ENCODE data around the gene ANKRD23. TPM values are rescaled to one million over a fixed set of nuclear protein-coding genes. Genes with fewer than 3 reads are reported as not detected.
"Not testable (repeated sequence)": the region's sequence is repeated elsewhere in the genome, so short reads cannot be mapped to it uniquely, and the experiment has no call there.

Gene ANKRD23
- total RNA-seq, 3 donors from 2014 or later: 3.2 to 5.1 (median 4.9) TPM

GRCh38 chr2:96863575-96864342 lies 19.9 kb upstream of the ANKRD23 start:
- Histone ChIP-seq H3K4me3 (no peak overlapping the region), H3K9me3 (no peaks in the 10 kb centered on the region), H3K4me1 (ENCODE audit: low read depth) (peaks cover 30% of the 10 kb centered on the region), H3K36me3 (ENCODE audit: low read depth) (no peaks in the 10 kb centered on the region)
- intact Hi-C loops (cut with DNase I, micrococcal nuclease): no loop called here
- ATAC-seq (no peak), DNase-seq (no peak)
- no peak for TF ChIP-seq CTCF (IDR thresholded peaks at IDR 0.05)

GRCh38 chr2:96863056-96863455 lies 19.2 kb upstream of the ANKRD23 start:
- H3K36me3 ChIP-seq (ENCODE audit: low read depth); ATAC-seq; DNase-seq; intact Hi-C loops (cut with DNase I, micrococcal nuclease); H3K4me3 ChIP-seq; H3K9me3 ChIP-seq: not testable (repeated sequence)
- peaks cover 35% of the 10 kb centered on the region for H3K4me1 ChIP-seq (ENCODE audit: low read depth)

GRCh38 chr2:96861074-96861473 lies 17.3 kb upstream of the ANKRD23 start:
- ATAC-seq (no peak), DNase-seq (no peak)
- Histone ChIP-seq H3K4me3 (no peak overlapping the region), H3K9me3 (no peaks in the 10 kb centered on the region), H3K4me1 (ENCODE audit: low read depth) (peaks cover 26% of the 10 kb centered on the region), H3K36me3 (ENCODE audit: low read depth) (no peaks in the 10 kb centered on the region)
- intact Hi-C loops (cut with DNase I, micrococcal nuclease): no loop called here
- no peak for TF ChIP-seq CTCF (IDR thresholded peaks at IDR 0.05)

- no peak for TF ChIP-seq CTCF (IDR thresholded peaks at IDR 0.05)
- no peak overlapping the region for H3K4me3 ChIP-seq
- DNase-seq: no peak
- H3K9me3 ChIP-seq: no peaks in the 10 kb centered on the region
- intact Hi-C loops (cut with DNase I, micrococcal nuclease): no loop called here
- peaks cover 26% of the 10 kb centered on the region for H3K4me1 ChIP-seq (ENCODE audit: low read depth)
- ATAC-seq: no peak
- no peaks in the 10 kb centered on the region for H3K36me3 ChIP-seq (ENCODE audit: low read depth)
These were observed 16.5 kb upstream of the ANKRD23 start for GRCh38 chr2:96860065-96861029.

- H3K4me3 ChIP-seq: no peak overlapping the region
- H3K9me3 ChIP-seq: no peaks in the 10 kb centered on the region
- TF ChIP-seq CTCF (IDR thresholded peaks at IDR 0.05): no peak
- peaks cover 26% of the 10 kb centered on the region for H3K4me1 ChIP-seq (ENCODE audit: low read depth)
- ATAC-seq (no peak), DNase-seq (no peak)
- intact Hi-C loops (cut with DNase I, micrococcal nuclease): loop anchor here in 1 of 2 donors (5.0 kb wide), 1 partner anchor 93 kb away; no protein-coding TSS in a partner anchor
- H3K36me3 ChIP-seq (ENCODE audit: low read depth): no peaks in the 10 kb centered on the region
These were observed 15.9 kb upstream of the ANKRD23 start for GRCh38 chr2:96859681-96860064.
